Activated T-helper 1 cell treated with anti-CD3 and anti-CD28 coated beads, Interleukin-12 subunit alpha, Interleukin-12 subunit beta, Interleukin-2, Interleukin-4 antibody, amounts not matched to agents 30 ng/mL and 10 ng/mL and 1 ng/mL, durations not matched to agents 14 hours and 24 hours and 36 hours (primary cell): Measurements from ENCODE around the gene TMEM117. TPM values are rescaled to one million over a fixed set of nuclear protein-coding genes. Genes with fewer than 3 reads are reported as not detected.
"Not testable (repeated sequence)": the region's sequence is repeated elsewhere in the genome, so short reads cannot be mapped to it uniquely, and the experiment has no call there.

ENCODE experiments used
- DNase-seq: peaks from one replicate; pipeline ENCODE4 v3.0.0; 2021; ENCODE audit warnings: low spot score
- H3K27ac Mint-ChIP-seq: one replicate; pipeline ENCODE4 v1.8.0; 2021; ENCODE audit warnings: mild to moderate bottlenecking, mixed read lengths
- H3K27me3 Mint-ChIP-seq: one replicate; pipeline ENCODE4 v1.8.0; 2022; ENCODE audit warnings: mild to moderate bottlenecking, moderate library complexity, mixed read lengths; ENCODE audit not compliant: insufficient read depth
- H3K36me3 Mint-ChIP-seq: one replicate; pipeline ENCODE4 v1.8.0; 2021; ENCODE audit warnings: low read depth, mixed read lengths
- H3K4me1 Mint-ChIP-seq: one replicate; pipeline ENCODE4 v1.8.0; 2021; ENCODE audit warnings: low read depth, mixed read lengths
- H3K4me3 Mint-ChIP-seq: one replicate; pipeline ENCODE4 v1.8.0; 2021; ENCODE audit warnings: mild to moderate bottlenecking, moderate library complexity, mixed read lengths
- H3K9me3 Mint-ChIP-seq: one replicate; pipeline ENCODE4 v1.8.0; 2021; ENCODE audit warnings: mixed read lengths
- intact Hi-C: fragments of 100-400 bp; cut with micrococcal nuclease; formaldehyde crosslinking; loops from one replicate; pipeline ENCODE4 v1.15.1; 2024
- total RNA-seq: library from RNA; stranded (reverse); gene quantifications from 2 replicates; pipeline ENCODE4 v1.2.3, GENCODE V29; 2022

Gene TMEM117
- total RNA-seq, 1 donor from 2014 or later: 2.2 TPM

- no peaks in the 10 kb centered on the region for H3K4me1 Mint-ChIP-seq
- no peaks in the 10 kb centered on the region for H3K36me3 Mint-ChIP-seq
- H3K9me3 Mint-ChIP-seq: peaks cover 9% of the 10 kb centered on the region
- intact Hi-C loops: no loop called here
- H3K27me3 Mint-ChIP-seq: no peaks in the 10 kb centered on the region
- no peak overlapping the region for H3K27ac Mint-ChIP-seq
- no peak for DNase-seq
- H3K4me3 Mint-ChIP-seq: no peak overlapping the region
Measured at GRCh38 chr12:44029194-44029593, 193.3 kb downstream of the TMEM117 start.

- Mint-ChIP-seq H3K27ac (no peak overlapping the region), H3K9me3 (peaks cover 9% of the 10 kb centered on the region), H3K27me3 (no peaks in the 10 kb centered on the region), H3K36me3 (no peaks in the 10 kb centered on the region), H3K4me1 (no peaks in the 10 kb centered on the region), H3K4me3 (no peak overlapping the region)
- no peak for DNase-seq
- intact Hi-C loops: no loop called here
Measured at GRCh38 chr12:44031472-44032185, 195.7 kb downstream of the TMEM117 start.

- Mint-ChIP-seq H3K27me3 (no peaks in the 10 kb centered on the region), H3K27ac (no peak overlapping the region), H3K4me1 (no peaks in the 10 kb centered on the region), H3K4me3 (no peak overlapping the region), H3K9me3 (peaks cover 4% of the 10 kb centered on the region), H3K36me3 (no peaks in the 10 kb centered on the region)
- DNase-seq: no peak
- intact Hi-C loops: no loop called here
Measured at GRCh38 chr12:44034906-44035305, 199.0 kb downstream of the TMEM117 start.

DNA sequence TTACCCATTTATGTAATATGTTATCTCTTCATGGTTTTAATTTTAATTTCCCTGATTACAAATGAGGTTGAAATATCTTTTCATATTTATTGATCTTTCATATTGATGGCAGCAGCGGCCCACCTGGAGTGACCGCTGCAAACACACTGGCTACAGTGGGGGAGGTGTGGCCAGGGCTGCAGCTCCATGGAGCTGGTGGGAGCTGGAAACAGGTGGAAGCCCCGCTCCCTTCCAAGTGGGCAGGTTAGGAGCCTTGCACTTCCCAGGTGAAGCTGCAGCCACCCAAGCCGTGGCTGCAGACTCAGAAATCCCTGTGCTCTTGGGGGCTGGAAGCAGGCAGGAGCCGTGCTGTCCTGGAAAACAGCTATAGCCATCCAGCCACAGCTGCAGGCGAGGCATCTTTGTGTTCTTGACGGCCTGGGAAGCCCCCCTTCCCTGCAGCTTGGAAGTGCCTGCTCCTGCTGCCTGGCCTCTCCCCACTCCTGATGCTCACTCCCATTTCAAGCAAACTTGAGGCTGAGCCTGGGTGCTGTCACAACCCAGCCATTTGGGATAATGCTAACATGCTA, 201.1 kb downstream of the TMEM117 start:
- Mint-ChIP-seq H3K4me1 (no peaks in the 10 kb centered on the region), H3K9me3 (no peaks in the 10 kb centered on the region), H3K27ac (no peak overlapping the region), H3K36me3 (no peaks in the 10 kb centered on the region), H3K27me3 (no peaks in the 10 kb centered on the region), H3K4me3 (no peak overlapping the region)
- intact Hi-C loops: no loop called here
- DNase-seq: no peak

GRCh38 chr12:44038411-44038810, 202.5 kb downstream of the TMEM117 start:
- Mint-ChIP-seq H3K27me3 (no peaks in the 10 kb centered on the region), H3K4me3 (no peak overlapping the region), H3K36me3 (no peaks in the 10 kb centered on the region), H3K9me3 (no peaks in the 10 kb centered on the region), H3K4me1 (no peaks in the 10 kb centered on the region), H3K27ac (no peak overlapping the region)
- no peak for DNase-seq
- intact Hi-C loops: no loop called here

- H3K36me3 Mint-ChIP-seq, H3K9me3 Mint-ChIP-seq, intact Hi-C loops, H3K27ac Mint-ChIP-seq, DNase-seq, H3K27me3 Mint-ChIP-seq, H3K4me3 Mint-ChIP-seq, H3K4me1 Mint-ChIP-seq: not testable (repeated sequence)
Measured at GRCh38 chr12:44044491-44044890, 208.6 kb downstream of the TMEM117 start.

DNA sequence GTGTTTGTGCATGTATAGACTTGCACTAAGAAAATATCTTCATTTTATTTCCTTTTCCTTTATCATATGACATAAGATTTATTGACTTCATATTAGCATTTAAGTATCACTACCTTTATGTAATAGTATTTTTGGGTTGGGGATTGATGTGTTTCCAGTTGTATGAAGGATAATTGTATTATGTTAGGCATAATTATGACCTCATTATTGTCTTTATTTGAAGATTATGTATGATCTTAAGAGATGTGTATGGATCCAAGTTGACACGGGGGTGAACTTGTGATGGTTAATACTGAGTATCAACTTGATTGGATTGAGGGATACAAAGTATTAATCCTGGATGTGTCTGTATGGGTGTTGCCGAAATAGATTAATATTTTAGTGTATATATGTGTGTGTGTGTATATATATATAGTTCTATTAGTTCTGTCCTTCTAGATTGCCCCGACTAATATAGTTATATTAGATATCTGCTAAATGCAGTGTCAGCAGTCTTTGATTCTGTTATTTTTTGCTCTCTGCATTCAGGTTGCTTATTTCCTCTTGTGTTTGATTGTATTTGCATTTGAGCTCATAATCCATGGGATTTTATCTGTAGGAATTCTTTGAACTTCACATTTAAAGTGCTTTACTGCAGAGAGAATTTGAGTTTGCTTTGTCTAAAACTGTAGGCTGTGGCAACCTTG, 211.0 kb downstream of the TMEM117 start:
- Mint-ChIP-seq H3K36me3 (no peaks in the 10 kb centered on the region), H3K27me3 (no peaks in the 10 kb centered on the region), H3K4me1 (no peaks in the 10 kb centered on the region), H3K27ac (no peak overlapping the region), H3K9me3 (no peaks in the 10 kb centered on the region), H3K4me3 (no peak overlapping the region)
- intact Hi-C loops: no loop called here
- DNase-seq: no peak

GRCh38 chr12:44052554-44052953, 216.7 kb downstream of the TMEM117 start:
- intact Hi-C loops: no loop called here
- Mint-ChIP-seq H3K27me3 (peaks cover 2% of the 10 kb centered on the region), H3K4me1 (no peaks in the 10 kb centered on the region), H3K36me3 (no peaks in the 10 kb centered on the region), H3K4me3 (no peak overlapping the region), H3K27ac (no peak overlapping the region), H3K9me3 (no peaks in the 10 kb centered on the region)
- no peak for DNase-seq

- H3K36me3 Mint-ChIP-seq: no peaks in the 10 kb centered on the region
- no peaks in the 10 kb centered on the region for H3K4me1 Mint-ChIP-seq
- no peak overlapping the region for H3K27ac Mint-ChIP-seq
- H3K27me3 Mint-ChIP-seq: peaks cover 2% of the 10 kb centered on the region
- no peak overlapping the region for H3K4me3 Mint-ChIP-seq
- intact Hi-C loops: no loop called here
- no peaks in the 10 kb centered on the region for H3K9me3 Mint-ChIP-seq
- no peak for DNase-seq
Measured at GRCh38 chr12:44053549-44054127, 217.8 kb downstream of the TMEM117 start.

- H3K9me3 Mint-ChIP-seq: no peaks in the 10 kb centered on the region
- no peak overlapping the region for H3K27ac Mint-ChIP-seq
- no peaks in the 10 kb centered on the region for H3K36me3 Mint-ChIP-seq
- H3K4me3 Mint-ChIP-seq: no peak overlapping the region
- peaks cover 2% of the 10 kb centered on the region for H3K27me3 Mint-ChIP-seq
- no peak for DNase-seq
- intact Hi-C loops: no loop called here
- H3K4me1 Mint-ChIP-seq: no peaks in the 10 kb centered on the region
Measured at GRCh38 chr12:44054281-44054680, 218.4 kb downstream of the TMEM117 start.

- Mint-ChIP-seq H3K4me3 (no peak overlapping the region), H3K36me3 (no peaks in the 10 kb centered on the region), H3K27me3 (peaks cover 2% of the 10 kb centered on the region), H3K4me1 (no peaks in the 10 kb centered on the region), H3K9me3 (no peaks in the 10 kb centered on the region), H3K27ac (no peak overlapping the region)
- no peak for DNase-seq
- intact Hi-C loops: no loop called here
Measured at GRCh38 chr12:44058366-44058765, 222.5 kb downstream of the TMEM117 start.

DNA sequence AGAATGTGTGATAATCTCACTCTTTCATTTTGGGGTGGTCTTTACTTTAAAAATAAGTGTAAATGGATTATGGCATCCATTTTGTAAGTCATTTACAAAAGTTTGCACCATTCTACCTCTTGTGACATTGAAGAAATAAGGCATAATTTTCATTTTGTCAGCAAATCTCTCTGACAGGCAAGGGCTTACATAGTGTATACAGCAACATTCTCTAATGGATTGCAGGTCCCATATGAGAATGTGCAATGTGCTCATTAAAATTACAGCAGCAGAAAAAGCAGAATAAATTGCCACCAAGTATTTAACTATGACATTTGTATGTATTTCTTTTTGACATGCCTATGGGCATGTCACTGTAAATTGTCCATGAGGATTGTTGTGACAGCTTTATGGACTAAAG, 223.6 kb downstream of the TMEM117 start:
- no peak for DNase-seq
- intact Hi-C loops: no loop called here
- Mint-ChIP-seq H3K27me3 (no peaks in the 10 kb centered on the region), H3K9me3 (no peaks in the 10 kb centered on the region), H3K27ac (no peak overlapping the region), H3K4me3 (no peak overlapping the region), H3K36me3 (no peaks in the 10 kb centered on the region), H3K4me1 (no peaks in the 10 kb centered on the region)

GRCh38 chr12:44063671-44064070, 227.8 kb downstream of the TMEM117 start:
- H3K27me3 Mint-ChIP-seq: no peaks in the 10 kb centered on the region

More at GRCh38 chr12:44063671-44064070, 227.8 kb downstream of the TMEM117 start:
- no peak for DNase-seq
- no peaks in the 10 kb centered on the region for H3K4me1 Mint-ChIP-seq
- no peaks in the 10 kb centered on the region for H3K36me3 Mint-ChIP-seq
- H3K9me3 Mint-ChIP-seq: no peaks in the 10 kb centered on the region
- no peak overlapping the region for H3K4me3 Mint-ChIP-seq
- no peak overlapping the region for H3K27ac Mint-ChIP-seq
- intact Hi-C loops: no loop called here
